HK-2 (cell line): ENCODE data around the gene WNT7B.
A peak's percentile ranks its signal among the peaks of the same experiment; 100 is the strongest.
"Not testable (repeated sequence)": the region's sequence is repeated elsewhere in the genome, so short reads cannot be mapped to it uniquely, and the experiment has no call there.

Experiments used
- DNase-seq: peaks from one replicate; pipeline ENCODE4 v3.0.0-alpha.2; 2018; ENCODE audit not compliant: unreplicated experiment

The WNT7B gene

GRCh38 chr22:46008291-46008690 lies 31.3 kb upstream of the WNT7B start:
- peak; percentile 27 for DNase-seq

GRCh38 chr22:46007848-46008261 lies 30.9 kb upstream of the WNT7B start:
- peak; percentile 87 for DNase-seq

- DNase-seq: peak; percentile 86
Measured at GRCh38 chr22:46007003-46007847, 30.3 kb upstream of the WNT7B start.

- DNase-seq: peak; percentile 89
Measured at GRCh38 chr22:46006379-46007002, 29.5 kb upstream of the WNT7B start.

GRCh38 chr22:46005116-46005705 lies 28.2 kb upstream of the WNT7B start:
- not testable (repeated sequence) for DNase-seq

GRCh38 chr22:46004105-46004866 lies 27.3 kb upstream of the WNT7B start:
- DNase-seq: no peak

- DNase-seq: peak; percentile 64
Measured at GRCh38 chr22:46003271-46004091, 26.5 kb upstream of the WNT7B start.

- DNase-seq: peak; percentile 65
Measured at GRCh38 chr22:46002757-46003270, 25.9 kb upstream of the WNT7B start.

- no peak for DNase-seq
Measured at GRCh38 chr22:46001426-46002106, 24.6 kb upstream of the WNT7B start.

- DNase-seq: no peak
Measured at GRCh38 chr22:46001046-46001425, 24.1 kb upstream of the WNT7B start.

GRCh38 chr22:46000081-46001027 lies 23.4 kb upstream of the WNT7B start:
- no peak for DNase-seq

- no peak for DNase-seq
Measured at GRCh38 chr22:45999379-45999971, 22.5 kb upstream of the WNT7B start.

- DNase-seq: no peak
Measured at GRCh38 chr22:45998638-45999378, 21.8 kb upstream of the WNT7B start.

GRCh38 chr22:45997777-45998637 lies 21.0 kb upstream of the WNT7B start:
- no peak for DNase-seq

- DNase-seq: peak; percentile 85
Measured at GRCh38 chr22:45997077-45997776, 20.3 kb upstream of the WNT7B start.

- DNase-seq: peak; percentile 83
Measured at GRCh38 chr22:45996241-45997076, 19.5 kb upstream of the WNT7B start.
